Neural cell (in vitro differentiated cells): Measurements from ENCODE around the gene ZNF460. TPM values are rescaled to one million over a fixed set of nuclear protein-coding genes. Genes with fewer than 3 reads are reported as not detected.

Source experiments
- H2AFZ ChIP-seq: fragments of 200-600, 300-800 bp; sonication (generic), shearing (Covaris generic); 2 replicates; pipeline ENCODE4 v1.6.0; 2014; ENCODE audit warnings: low read depth, mild to moderate bottlenecking, antibody characterized with exemption, low read length, moderate library complexity
- H3F3A ChIP-seq: fragments of 200-600 bp; shearing (Covaris generic); 2 replicates; pipeline ENCODE4 v1.6.1; 2016; ENCODE audit warnings: mild to moderate bottlenecking, moderate library complexity, mixed read lengths, antibody characterized with exemption, low read length; ENCODE audit not compliant: insufficient read depth, poor library complexity, severe bottlenecking
- H3K27ac ChIP-seq: fragments of 200-600, 300-800 bp; sonication (generic), shearing (Covaris generic); 2 replicates; pipeline ENCODE4 v1.5.1; 2014; ENCODE audit warnings: mild to moderate bottlenecking, low read length, moderate library complexity
- H3K27me3 ChIP-seq: fragments of 300-800, 200-600 bp; sonication (generic), shearing (Covaris generic); 2 replicates; pipeline ENCODE4 v1.6.0; 2014; ENCODE audit warnings: mild to moderate bottlenecking, low read depth, low read length, moderate library complexity; ENCODE audit not compliant: insufficient read depth
- H3K36me3 ChIP-seq: fragments of 300-800, 200-600 bp; sonication (generic), shearing (Covaris generic); 2 replicates; pipeline ENCODE4 v1.5.1; 2014; ENCODE audit warnings: mild to moderate bottlenecking, antibody characterized with exemption, low read length, moderate library complexity; ENCODE audit not compliant: insufficient read depth
- H3K4me2 ChIP-seq: fragments of 300-800, 200-600 bp; sonication (generic), shearing (Covaris generic); 2 replicates; pipeline ENCODE4 v1.6.0; 2014; ENCODE audit warnings: mild to moderate bottlenecking, low read length
- H3K4me3 ChIP-seq: fragments of 300-800, 200-600 bp; sonication (generic), shearing (Covaris generic); 2 replicates; pipeline ENCODE4 v1.5.1; 2014; ENCODE audit warnings: mild to moderate bottlenecking, low read length, moderate library complexity
- H3K79me2 ChIP-seq: fragments of 200-600 bp; shearing (Covaris generic); replicated peaks from 2 replicates; pipeline ENCODE4 v1.6.0; 2014; ENCODE audit warnings: mild to moderate bottlenecking, low read length, moderate library complexity; ENCODE audit not compliant: insufficient read depth
- H3K9ac ChIP-seq: fragments of 300-800, 200-600 bp; sonication (generic), shearing (Covaris generic); 2 replicates; pipeline ENCODE4 v1.6.1; 2016; ENCODE audit warnings: mild to moderate bottlenecking, low read length, mixed read lengths
- H3K9me2 ChIP-seq: fragments of 200-600 bp; shearing (Covaris generic); 2 replicates; pipeline ENCODE4 v1.6.1; 2016; ENCODE audit warnings: mild to moderate bottlenecking, low read length, mixed read lengths; ENCODE audit not compliant: insufficient read depth
- H3K9me3 ChIP-seq: fragments of 200-600, 300-800 bp; sonication (generic), shearing (Covaris generic); 2 replicates; pipeline ENCODE4 v1.6.1; 2016; ENCODE audit warnings: mild to moderate bottlenecking, mixed run types, low read length, moderate library complexity, mixed read lengths
- H4K20me1 ChIP-seq: fragments of 200-600 bp; shearing (Covaris generic); 2 replicates; pipeline ENCODE4 v1.6.1; 2016; ENCODE audit warnings: mild to moderate bottlenecking, mixed run types; ENCODE audit not compliant: insufficient read depth
- EP300 ChIP-seq: fragments of 450-650 bp; conservative IDR thresholded peaks from 2 replicates; pipeline ENCODE4 v1.6.1; 2014; ENCODE audit warnings: antibody characterized with exemption, mild to moderate bottlenecking, moderate library complexity; ENCODE audit not compliant: poor library complexity, severe bottlenecking
- EZH2 ChIP-seq: fragments of 200-600, 300-800 bp; shearing (Covaris generic), sonication (generic); IDR thresholded peaks from 2 replicates; pipeline ENCODE4 v1.6.1; 2014; ENCODE audit warnings: antibody characterized with exemption, low read length, borderline replicate concordance, mild to moderate bottlenecking; ENCODE audit not compliant: insufficient read depth, poor library complexity, severe bottlenecking
- MXI1 ChIP-seq: fragments of 450-650 bp; conservative IDR thresholded peaks from 2 replicates; pipeline ENCODE4 v1.6.1; 2014; ENCODE audit warnings: antibody characterized with exemption, mild to moderate bottlenecking; ENCODE audit not compliant: poor library complexity, severe bottlenecking
- POLR2AphosphoS5 ChIP-seq: IDR thresholded peaks from 2 replicates; pipeline ENCODE4 v1.6.1; 2012
- RAD21 ChIP-seq: fragments of 450-650 bp; conservative IDR thresholded peaks from 2 replicates; pipeline ENCODE4 v1.6.1; 2014; ENCODE audit warnings: antibody characterized with exemption, mild to moderate bottlenecking, moderate library complexity
- SMC3 ChIP-seq: fragments of 450-650 bp; conservative IDR thresholded peaks from 2 replicates; pipeline ENCODE4 v1.6.1; 2014; ENCODE audit warnings: antibody characterized with exemption, mild to moderate bottlenecking, moderate library complexity; ENCODE audit not compliant: poor library complexity
- TAF1 ChIP-seq: IDR thresholded peaks from 2 replicates; pipeline ENCODE4 v1.6.1; 2012; ENCODE audit warnings: low read depth
- polyA plus RNA-seq: library from polyadenylated mRNA; depleted of rRNA; stranded (reverse); fragments of >200 nt; gene quantifications from 2 replicates; pipeline ENCODE4 v1.2.3, GENCODE V29; 2014
- TF ChIP-seq, protein P1 (sequence below): IDR thresholded peaks from 2 replicates; pipeline ENCODE4 v1.6.1; 2012; ENCODE audit warnings: borderline replicate concordance
- TF ChIP-seq, protein P2 (sequence below): fragments of 450-650 bp; IDR thresholded peaks from 2 replicates; pipeline ENCODE4 v1.5.1; 2014; ENCODE audit warnings: antibody characterized with exemption, mild to moderate bottlenecking, moderate library complexity; ENCODE audit not compliant: poor library complexity, severe bottlenecking

The ZNF460 gene
- polyA plus RNA-seq, 1 donor from 2014 or later = 11.2 TPM

DNA sequence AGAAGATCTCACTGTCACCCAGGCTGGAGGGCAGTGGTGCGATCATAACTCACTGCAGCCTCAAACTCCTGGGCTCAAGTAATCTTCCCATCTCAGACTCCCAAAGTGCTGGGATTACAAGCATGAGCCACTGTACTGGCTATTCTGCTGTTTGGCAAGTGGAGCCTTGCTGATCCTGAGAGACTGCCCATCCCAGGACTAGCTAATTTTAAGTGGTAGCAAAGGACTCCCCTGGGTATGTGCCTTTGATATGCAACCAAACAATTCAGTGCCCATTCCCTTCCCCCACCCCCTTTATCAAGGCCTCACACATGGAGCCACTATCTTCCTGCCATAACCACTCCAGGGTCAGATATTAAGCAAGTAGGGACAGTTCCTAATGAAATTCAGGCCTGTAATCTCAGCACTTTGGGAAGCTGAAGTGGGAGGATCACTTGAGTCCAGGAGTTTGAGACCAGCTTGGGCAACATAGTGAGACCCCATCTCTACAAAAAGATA lies 17.0 kb upstream of the ZNF460 start:
- no peak overlapping the region for H2AFZ ChIP-seq
- H3K79me2 ChIP-seq = no peaks in the 10 kb centered on the region
- no peak overlapping the region for H3K4me3 ChIP-seq
- H4K20me1 ChIP-seq = no peaks in the 10 kb centered on the region
- no peaks in the 10 kb centered on the region for H3K27me3 ChIP-seq
- TF ChIP-seq SMC3 (no peak), EP300 (no peak), TAF1 (no peak), POLR2AphosphoS5 (no peak), EZH2 (no peak), RAD21 (no peak)
- TF ChIP-seq, protein P1, sequence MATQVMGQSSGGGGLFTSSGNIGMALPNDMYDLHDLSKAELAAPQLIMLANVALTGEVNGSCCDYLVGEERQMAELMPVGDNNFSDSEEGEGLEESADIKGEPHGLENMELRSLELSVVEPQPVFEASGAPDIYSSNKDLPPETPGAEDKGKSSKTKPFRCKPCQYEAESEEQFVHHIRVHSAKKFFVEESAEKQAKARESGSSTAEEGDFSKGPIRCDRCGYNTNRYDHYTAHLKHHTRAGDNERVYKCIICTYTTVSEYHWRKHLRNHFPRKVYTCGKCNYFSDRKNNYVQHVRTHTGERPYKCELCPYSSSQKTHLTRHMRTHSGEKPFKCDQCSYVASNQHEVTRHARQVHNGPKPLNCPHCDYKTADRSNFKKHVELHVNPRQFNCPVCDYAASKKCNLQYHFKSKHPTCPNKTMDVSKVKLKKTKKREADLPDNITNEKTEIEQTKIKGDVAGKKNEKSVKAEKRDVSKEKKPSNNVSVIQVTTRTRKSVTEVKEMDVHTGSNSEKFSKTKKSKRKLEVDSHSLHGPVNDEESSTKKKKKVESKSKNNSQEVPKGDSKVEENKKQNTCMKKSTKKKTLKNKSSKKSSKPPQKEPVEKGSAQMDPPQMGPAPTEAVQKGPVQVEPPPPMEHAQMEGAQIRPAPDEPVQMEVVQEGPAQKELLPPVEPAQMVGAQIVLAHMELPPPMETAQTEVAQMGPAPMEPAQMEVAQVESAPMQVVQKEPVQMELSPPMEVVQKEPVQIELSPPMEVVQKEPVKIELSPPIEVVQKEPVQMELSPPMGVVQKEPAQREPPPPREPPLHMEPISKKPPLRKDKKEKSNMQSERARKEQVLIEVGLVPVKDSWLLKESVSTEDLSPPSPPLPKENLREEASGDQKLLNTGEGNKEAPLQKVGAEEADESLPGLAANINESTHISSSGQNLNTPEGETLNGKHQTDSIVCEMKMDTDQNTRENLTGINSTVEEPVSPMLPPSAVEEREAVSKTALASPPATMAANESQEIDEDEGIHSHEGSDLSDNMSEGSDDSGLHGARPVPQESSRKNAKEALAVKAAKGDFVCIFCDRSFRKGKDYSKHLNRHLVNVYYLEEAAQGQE = no peak
- TF ChIP-seq, protein P2, sequence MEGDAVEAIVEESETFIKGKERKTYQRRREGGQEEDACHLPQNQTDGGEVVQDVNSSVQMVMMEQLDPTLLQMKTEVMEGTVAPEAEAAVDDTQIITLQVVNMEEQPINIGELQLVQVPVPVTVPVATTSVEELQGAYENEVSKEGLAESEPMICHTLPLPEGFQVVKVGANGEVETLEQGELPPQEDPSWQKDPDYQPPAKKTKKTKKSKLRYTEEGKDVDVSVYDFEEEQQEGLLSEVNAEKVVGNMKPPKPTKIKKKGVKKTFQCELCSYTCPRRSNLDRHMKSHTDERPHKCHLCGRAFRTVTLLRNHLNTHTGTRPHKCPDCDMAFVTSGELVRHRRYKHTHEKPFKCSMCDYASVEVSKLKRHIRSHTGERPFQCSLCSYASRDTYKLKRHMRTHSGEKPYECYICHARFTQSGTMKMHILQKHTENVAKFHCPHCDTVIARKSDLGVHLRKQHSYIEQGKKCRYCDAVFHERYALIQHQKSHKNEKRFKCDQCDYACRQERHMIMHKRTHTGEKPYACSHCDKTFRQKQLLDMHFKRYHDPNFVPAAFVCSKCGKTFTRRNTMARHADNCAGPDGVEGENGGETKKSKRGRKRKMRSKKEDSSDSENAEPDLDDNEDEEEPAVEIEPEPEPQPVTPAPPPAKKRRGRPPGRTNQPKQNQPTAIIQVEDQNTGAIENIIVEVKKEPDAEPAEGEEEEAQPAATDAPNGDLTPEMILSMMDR = no peak
- H3K27ac ChIP-seq = no peak overlapping the region
- no peaks in the 10 kb centered on the region for H3K9me2 ChIP-seq
- H3K9me3 ChIP-seq = no peaks in the 10 kb centered on the region
- no peak overlapping the region for H3K9ac ChIP-seq
- H3K4me2 ChIP-seq = no peak overlapping the region
- H3F3A ChIP-seq = no peaks in the 10 kb centered on the region
- no peaks in the 10 kb centered on the region for H3K36me3 ChIP-seq

DNA sequence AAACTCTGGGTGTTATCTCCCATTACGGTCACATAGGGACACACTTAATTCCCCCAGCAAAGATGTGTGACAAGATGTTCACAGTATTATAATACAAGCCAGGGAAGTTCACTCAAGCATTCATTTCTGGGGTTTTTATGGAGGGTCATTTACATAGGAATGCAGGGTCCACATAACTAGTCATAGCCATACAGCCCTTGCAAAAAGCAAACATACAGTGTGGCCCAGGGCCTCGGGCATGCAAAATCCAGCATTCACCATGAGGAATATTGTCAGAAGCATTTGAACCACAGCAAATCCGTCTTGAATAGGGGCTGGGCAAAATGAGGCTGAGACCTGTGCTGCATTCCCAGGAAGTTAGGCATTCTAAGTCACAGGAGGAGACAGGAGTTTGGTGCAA lies 13.0 kb upstream of the ZNF460 start:
- Histone ChIP-seq H3K27ac (no peak overlapping the region), H3K4me2 (no peak overlapping the region), H3K4me3 (no peak overlapping the region), H3K79me2 (no peaks in the 10 kb centered on the region), H3K9me2 (no peaks in the 10 kb centered on the region), H4K20me1 (no peaks in the 10 kb centered on the region), H3K27me3 (no peaks in the 10 kb centered on the region), H3K9me3 (no peaks in the 10 kb centered on the region), H2AFZ (no peak overlapping the region), H3F3A (no peaks in the 10 kb centered on the region), H3K9ac (no peak overlapping the region), H3K36me3 (no peaks in the 10 kb centered on the region)
- no peak for TF ChIP-seq RAD21

DNA sequence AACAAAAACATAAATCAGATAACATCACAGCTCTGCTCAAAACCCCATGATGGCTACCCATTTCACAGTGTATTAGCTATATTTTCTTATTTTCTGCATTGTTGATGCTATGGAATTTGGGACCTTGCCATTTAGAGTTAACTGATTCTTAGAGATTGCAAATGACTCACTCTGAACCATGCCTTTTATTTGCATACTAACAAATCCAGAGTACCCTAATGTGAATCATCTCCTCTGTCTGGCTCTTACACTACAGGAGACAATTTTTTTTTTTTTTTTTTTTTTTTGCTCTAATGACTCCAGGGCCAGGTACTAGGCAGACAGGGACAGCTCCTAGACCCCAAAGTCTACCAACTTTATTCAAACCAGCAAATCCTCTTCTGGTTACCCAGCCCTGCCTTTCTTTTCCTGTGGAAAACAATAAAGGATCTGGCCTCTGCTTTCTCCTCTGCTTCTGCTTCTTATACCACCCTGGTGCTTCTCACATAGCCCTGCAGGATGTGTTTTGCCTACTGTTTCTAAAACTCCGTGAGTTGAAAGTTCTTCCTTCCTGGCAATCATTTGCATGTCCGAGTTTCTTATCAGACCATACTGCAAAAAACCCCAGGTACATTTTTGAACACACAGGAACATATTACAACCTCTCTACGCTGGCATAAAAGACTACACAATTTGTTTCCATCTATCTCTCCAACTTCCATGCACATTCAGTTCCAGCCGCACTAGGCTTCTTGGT lies 10.6 kb upstream of the ZNF460 start:
- Histone ChIP-seq H3K9me2 (no peaks in the 10 kb centered on the region), H3K4me3 (no peak overlapping the region), H3K9me3 (no peaks in the 10 kb centered on the region), H3F3A (no peaks in the 10 kb centered on the region), H3K36me3 (no peaks in the 10 kb centered on the region), H3K27me3 (no peaks in the 10 kb centered on the region), H2AFZ (no peak overlapping the region), H3K27ac (no peak overlapping the region), H3K9ac (no peak overlapping the region), H3K79me2 (no peaks in the 10 kb centered on the region), H4K20me1 (no peaks in the 10 kb centered on the region), H3K4me2 (no peak overlapping the region)
- TF ChIP-seq POLR2AphosphoS5 = no peak
- no peak for TF ChIP-seq MXI1
- no peak for TF ChIP-seq SMC3
- no peak for TF ChIP-seq EP300
- TF ChIP-seq RAD21 = no peak
- TF ChIP-seq, protein P2 = no peak
- TF ChIP-seq, protein P1 = no peak
- TF ChIP-seq EZH2 = no peak
